Heart right ventricle (tissue), 16 donors: Measurements from ENCODE around the gene HEXD. TPM values are rescaled to one million over a fixed set of nuclear protein-coding genes. Genes with fewer than 3 reads are reported as not detected.

Experiments
- ATAC-seq, 8 donors: fragments of 200-7000 bp; cut with Tn5 transposase; one replicate each; pipeline ENCODE4 v1.9.1; 2020; ENCODE audit warnings: mild to moderate bottlenecking in 8 of 8, moderate library complexity in 8 of 8, moderate number of reproducible peaks in 1 of 8
- DNase-seq, 2 donors: peaks; one replicate each; pipeline ENCODE4 v3.0.0-alpha.2; 2020
- H3K27ac ChIP-seq, 10 donors: fragments of 200-600 bp; sonication (generic) in 2 of 10; one replicate each; pipeline versions ENCODE4 v1.5.0 to v1.8.0; 2020 to 2022; ENCODE audit warnings: mild to moderate bottlenecking in 3 of 10
- H3K27me3 ChIP-seq, 7 donors: fragments of 200-600 bp; one replicate each; pipeline ENCODE4 v1.8.0; 2021 to 2022; ENCODE audit warnings: mild to moderate bottlenecking in 2 of 7
- H3K36me3 ChIP-seq, 9 donors: fragments of 200-600 bp; sonication (generic) in 1 of 9; one replicate each; pipeline versions ENCODE4 v1.5.0 to v1.8.0; 2020 to 2022; ENCODE audit warnings: mild to moderate bottlenecking in 2 of 9
- H3K4me1 ChIP-seq, 9 donors: fragments of 200-600 bp; sonication (generic) in 1 of 9; one replicate each; pipeline versions ENCODE4 v1.5.0 to v1.8.0; 2020 to 2022; ENCODE audit warnings: mild to moderate bottlenecking in 4 of 9
- H3K4me3 ChIP-seq, 10 donors: fragments of 200-600 bp; sonication (generic) in 2 of 10; one replicate each; pipeline versions ENCODE4 v1.5.0 to v1.8.0; 2020 to 2022; ENCODE audit warnings: mild to moderate bottlenecking in 7 of 10, moderate library complexity in 2 of 10
- H3K9me3 ChIP-seq, 11 donors: fragments of 200-600 bp in 10 of 11; sonication (generic) in 2 of 11; one replicate each; pipeline versions ENCODE4 v1.5.0 to v1.8.0; 2013 to 2022; ENCODE audit warnings: mild to moderate bottlenecking in 2 of 11, control low read depth in 1 of 11, moderate library complexity in 1 of 11
- WGBS, 2 donors: extraction: QIAGEN DNeasy Blood & Tissue Kit; methylation state at CpG; one replicate each; pipeline ENCODE4 v1.1.7; 2013; ENCODE audit warnings: inconsistent platforms in 1 of 2; 5-methylcytosine and 5-hydroxymethylcytosine counted together
- intact Hi-C, 10 donors: fragments of 100-400 bp; cut with DNase I; formaldehyde crosslinking; loops; one replicate each; pipeline versions ENCODE4 v1.11.1 to v1.14.2; 2022
- polyA plus RNA-seq, 2 donors: library from polyadenylated mRNA; stranded (reverse); fragments of 200-250 nt; gene quantifications; one replicate each; pipeline ENCODE4 v1.2.3, GENCODE V29; 2013
- total RNA-seq, 10 donors: library from RNA; stranded (reverse); fragmentation: NEBNext Ultra II Directional in 3 of 10; extraction: Animal tissue kit (Norgen Biotek cat#: 25700) in 3 of 10; gene quantifications; one replicate each; pipeline versions ENCODE4 v1.2.1 to v1.2.4, GENCODE V29; 2021 to 2023
- TF ChIP-seq, protein P1 (sequence below), 9 donors: fragments of 200-600 bp; sonication (generic) in 2 of 9; IDR thresholded peaks; one replicate each; pipeline versions ENCODE4 v1.5.0 to v1.8.0; 2021 to 2022; ENCODE audit warnings: antibody characterized with exemption in 9 of 9, mild to moderate bottlenecking in 5 of 9, moderate library complexity in 1 of 9
- donor health status: Arrhythmogenic right ventricular cardiomyopathy.
- donor health status: ischemic (EF 13 %, LVEDD 7.1; RV severe dilation, severe dysfunction).
- donor health status: healthy with polysubstance abuse.
- donor health status: DM: no; HTN: yes; CAD: no.
- donor health status: DM: no; HTN: no; CAD: no.
- donor health status: ischemic (EF 25% LVEDD 6.9; RV normal size, moderate dysfunction).
- donor health status: ischemic (EF 25% LVEDD 5.7; RV mildly dilated, moderate dysfunction).
- donor health status: healthy.
- donor health status: DM: yes; HTN: yes; CAD: no.
- donor health status: Ischemic cardiomyopathy.
- donor health status: ischemic (EF 35%, LVEDD 5.7; RV mildly dilated, moderate dysfunction).
- donor health status: nonischemic (EF 11% LVEDD 7.7; RV severe dilation, severe dysfunction).
- donor health status: DM: yes; HTN: yes; CAD: no.
- donor health status: PGD.
- donor health status: ischemic (EF 29% LVEDD 5.4; RV normal size, mild dysfunction).
- donor health status: nonischemic (EF 23%, LVEDD 6.1; RV moderate dilation, normal function).

HEXD gene
- total and polyA plus RNA-seq, 12 donors = 9.4 to 53.3 (median 13.5) TPM

DNA sequence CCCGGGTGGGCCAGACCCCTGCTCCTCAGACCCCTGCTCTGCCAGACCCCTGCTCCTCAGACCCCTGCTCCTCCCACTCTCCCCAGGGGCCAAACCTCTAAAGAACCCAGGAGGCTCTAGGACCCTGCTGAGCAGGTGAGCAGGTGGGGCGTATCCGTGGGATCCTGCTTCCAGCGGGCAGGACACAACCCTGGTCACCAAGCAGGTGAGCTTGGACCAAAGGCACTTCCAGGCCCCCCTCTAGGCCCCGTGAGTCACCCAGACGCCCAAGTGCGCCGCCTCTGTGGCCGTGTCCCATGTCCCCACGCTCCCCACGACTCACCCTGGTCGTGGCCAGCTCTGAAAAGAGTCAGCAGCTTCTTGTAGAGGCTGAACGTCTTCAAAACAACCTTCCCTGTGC is 27.4 kb downstream of the HEXD start:
- WGBS, 2 donors = 90 to 92% methylated on average over 13 of the region's 13 CpGs
- intact Hi-C loops = no loop called here
- no peaks in the 10 kb centered on the region for H3K27me3 ChIP-seq
- ATAC-seq = no peak
- TF ChIP-seq, protein P1, sequence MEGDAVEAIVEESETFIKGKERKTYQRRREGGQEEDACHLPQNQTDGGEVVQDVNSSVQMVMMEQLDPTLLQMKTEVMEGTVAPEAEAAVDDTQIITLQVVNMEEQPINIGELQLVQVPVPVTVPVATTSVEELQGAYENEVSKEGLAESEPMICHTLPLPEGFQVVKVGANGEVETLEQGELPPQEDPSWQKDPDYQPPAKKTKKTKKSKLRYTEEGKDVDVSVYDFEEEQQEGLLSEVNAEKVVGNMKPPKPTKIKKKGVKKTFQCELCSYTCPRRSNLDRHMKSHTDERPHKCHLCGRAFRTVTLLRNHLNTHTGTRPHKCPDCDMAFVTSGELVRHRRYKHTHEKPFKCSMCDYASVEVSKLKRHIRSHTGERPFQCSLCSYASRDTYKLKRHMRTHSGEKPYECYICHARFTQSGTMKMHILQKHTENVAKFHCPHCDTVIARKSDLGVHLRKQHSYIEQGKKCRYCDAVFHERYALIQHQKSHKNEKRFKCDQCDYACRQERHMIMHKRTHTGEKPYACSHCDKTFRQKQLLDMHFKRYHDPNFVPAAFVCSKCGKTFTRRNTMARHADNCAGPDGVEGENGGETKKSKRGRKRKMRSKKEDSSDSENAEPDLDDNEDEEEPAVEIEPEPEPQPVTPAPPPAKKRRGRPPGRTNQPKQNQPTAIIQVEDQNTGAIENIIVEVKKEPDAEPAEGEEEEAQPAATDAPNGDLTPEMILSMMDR (IDR thresholded peaks at IDR 0.05) = no peak
- H3K9me3 ChIP-seq = no peaks in the 10 kb centered on the region
- peaks cover 0 to 64% (median 0%) of the 10 kb centered on the region in 9 donors for H3K36me3 ChIP-seq
- H3K4me3 ChIP-seq = no peak overlapping the region
- H3K27ac ChIP-seq = peak overlapping the region in 1 of 10 donors; percentile 14
- DNase-seq = no peak
- H3K4me1 ChIP-seq = peaks cover 5 to 45% (median 26%) of the 10 kb centered on the region in 9 donors

DNA sequence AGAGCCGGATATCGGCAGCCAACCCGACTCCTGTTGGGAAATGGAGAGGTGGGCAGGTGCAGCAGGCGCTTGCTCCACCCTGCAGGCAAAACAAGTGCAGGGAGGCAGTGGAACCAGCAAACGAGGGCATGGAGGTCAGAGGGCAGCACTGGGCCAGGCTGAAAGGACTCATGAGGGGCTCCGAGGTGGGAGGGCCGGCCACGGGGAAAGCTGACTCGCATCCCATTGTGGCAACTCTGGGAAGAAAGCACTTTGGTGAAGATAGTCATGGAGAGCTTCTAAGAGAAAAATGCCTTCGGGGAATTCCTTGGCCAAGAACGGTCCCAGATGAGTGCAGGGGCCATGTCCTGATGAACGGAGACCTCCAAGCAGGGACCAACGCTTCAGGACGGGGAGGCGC is 28.0 kb downstream of the HEXD start:
- ATAC-seq = no peak
- Histone ChIP-seq H3K4me1 (peaks cover 7 to 41% (median 28%) of the 10 kb centered on the region in 9 donors), H3K9me3 (no peaks in the 10 kb centered on the region), H3K27me3 (no peaks in the 10 kb centered on the region), H3K36me3 (peaks cover 0 to 64% (median 0%) of the 10 kb centered on the region in 9 donors), H3K4me3 (no peak overlapping the region), H3K27ac (peak overlapping the region in 1 of 10 donors; percentile 14)
- intact Hi-C loops = no loop called here
- TF ChIP-seq, protein P1 (IDR thresholded peaks at IDR 0.05) = no peak
- no peak for DNase-seq
- 90 to 94% methylated on average over 15 of the region's 15 CpGs for WGBS, 2 donors

DNA sequence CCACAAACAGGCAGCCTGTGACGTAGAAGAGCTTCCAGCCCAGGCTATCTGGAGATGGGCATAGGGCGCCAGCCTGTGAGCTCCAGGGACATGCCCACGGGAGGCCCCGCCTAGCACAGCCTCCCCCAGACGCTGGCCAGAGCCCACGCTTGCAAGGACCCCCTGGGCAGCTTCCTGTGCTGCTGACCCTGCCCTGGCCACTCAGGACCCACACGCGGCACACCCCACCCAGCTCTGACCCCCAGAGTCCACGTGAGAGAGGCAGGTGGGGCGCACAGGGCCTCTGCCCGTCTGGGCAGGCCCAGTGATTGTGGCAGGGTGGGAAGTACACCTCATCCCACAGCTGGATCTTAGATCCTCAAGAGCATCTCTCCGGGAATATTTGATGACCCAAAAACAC is 28.5 kb downstream of the HEXD start:
- Histone ChIP-seq H3K4me3 (no peak overlapping the region), H3K36me3 (peaks cover 0 to 62% (median 0%) of the 10 kb centered on the region in 9 donors), H3K9me3 (no peaks in the 10 kb centered on the region), H3K27ac (no peak overlapping the region), H3K4me1 (peaks cover 8 to 46% (median 34%) of the 10 kb centered on the region in 9 donors), H3K27me3 (no peaks in the 10 kb centered on the region)
- TF ChIP-seq, protein P1 (IDR thresholded peaks at IDR 0.05) = no peak
- intact Hi-C loops = no loop called here
- 89% methylated on average over 12 of the region's 12 CpGs for WGBS, 2 donors
- no peak for DNase-seq
- no peak for ATAC-seq

DNA sequence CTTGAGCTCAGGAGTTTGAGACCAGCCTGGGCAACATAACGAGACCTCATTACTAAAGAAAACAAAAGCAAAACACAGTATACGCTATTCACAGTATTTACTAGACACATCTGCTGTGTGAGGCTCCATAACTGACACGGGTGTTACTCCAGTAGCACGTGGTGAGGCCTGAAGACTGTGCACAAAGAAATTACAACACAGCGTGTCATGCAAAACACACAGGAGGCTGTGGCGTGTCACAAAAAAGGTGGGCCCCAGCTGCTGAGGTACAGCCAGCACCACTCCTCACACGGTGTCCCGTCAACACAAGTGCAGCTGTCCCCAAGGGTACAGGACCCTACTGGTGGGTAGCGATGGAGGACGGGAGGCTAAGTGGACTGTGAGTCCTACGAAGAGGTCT is 29.7 kb downstream of the HEXD start:
- Histone ChIP-seq H3K36me3 (peaks cover 0 to 50% (median 0%) of the 10 kb centered on the region in 9 donors), H3K4me1 (peaks cover 8 to 51% (median 38%) of the 10 kb centered on the region in 9 donors), H3K27ac (no peak overlapping the region), H3K27me3 (no peaks in the 10 kb centered on the region), H3K4me3 (no peak overlapping the region), H3K9me3 (no peaks in the 10 kb centered on the region)
- DNase-seq (no peak), ATAC-seq (no peak)
- TF ChIP-seq, protein P1 (IDR thresholded peaks at IDR 0.05) = no peak
- intact Hi-C loops = no loop called here
- 95 to 96% methylated on average over 11 of the region's 11 CpGs for WGBS, 2 donors
